GM19193 (cell line): Measurements from ENCODE around the gene MRPL24.

Experiments
- POLR2A ChIP-seq: IDR thresholded peaks from 4 replicates; pipeline ENCODE4 v1.6.1; 2011; ENCODE audit not compliant: insufficient read depth, insufficient read length; ENCODE audit errors: extremely low read depth

MRPL24 gene

GRCh38 chr1:156740741-156741480 is at the start of gene MRPL24:
Gene MRPL24, minus strand, starts transcription at chr1:156741088. Its CDS starts 2,384 bp downstream, at chr1:156738704.
- TF ChIP-seq POLR2A = peak; percentile 64

DNA sequence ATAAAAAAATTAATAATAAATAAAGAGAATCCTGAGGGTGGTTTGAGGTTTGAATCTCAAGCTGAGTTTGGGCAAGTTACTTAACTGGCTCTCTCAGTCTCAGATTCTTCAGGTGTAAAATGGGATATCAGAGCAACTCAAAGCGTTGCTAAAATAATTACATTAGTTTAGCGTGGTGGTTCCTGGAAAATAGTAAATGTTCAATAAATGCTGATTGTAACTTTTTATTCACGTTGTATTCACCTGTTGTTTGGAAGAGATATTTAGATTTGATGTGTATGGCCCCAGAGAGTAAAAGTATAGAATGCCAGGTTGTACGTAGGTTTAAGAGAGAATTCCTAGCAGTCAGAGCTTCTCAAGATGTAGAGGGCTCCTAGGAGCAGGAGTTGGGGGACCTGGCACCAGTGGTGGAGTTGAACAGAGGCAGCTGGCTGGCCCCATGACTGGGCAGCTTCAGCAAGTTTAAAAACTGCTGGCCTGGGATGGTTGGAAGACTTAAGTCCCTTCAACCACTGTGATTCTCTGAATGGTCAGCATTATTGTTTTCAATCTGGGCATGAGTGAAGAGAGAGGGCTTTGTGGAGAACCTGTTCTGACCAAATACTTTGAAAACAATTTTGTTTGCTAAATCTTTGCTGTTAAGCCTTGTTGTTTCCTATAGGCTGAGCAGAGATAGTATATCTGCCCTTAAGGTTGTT is 48.9 kb upstream of the MRPL24 start:
- no peak for TF ChIP-seq POLR2A

DNA sequence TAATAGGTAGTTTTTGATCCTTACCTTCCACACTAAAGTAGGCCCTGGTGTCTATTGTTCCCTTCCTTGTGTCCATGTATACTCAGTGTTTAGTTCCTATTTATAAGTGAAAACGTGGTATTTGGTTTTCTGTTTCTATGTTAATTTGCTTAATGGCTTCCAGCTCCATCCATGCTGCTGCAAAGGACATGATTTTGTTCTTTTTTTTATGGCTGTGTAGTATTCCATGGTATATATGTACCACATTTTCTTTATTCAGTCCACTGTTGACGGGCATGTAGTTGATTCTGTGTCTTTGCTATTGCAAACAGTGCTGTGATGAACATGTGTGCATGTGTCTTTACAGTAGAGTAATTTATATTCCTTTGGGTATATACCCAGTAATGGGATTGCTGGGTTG is 47.2 kb upstream of the MRPL24 start:
- TF ChIP-seq POLR2A = no peak

DNA sequence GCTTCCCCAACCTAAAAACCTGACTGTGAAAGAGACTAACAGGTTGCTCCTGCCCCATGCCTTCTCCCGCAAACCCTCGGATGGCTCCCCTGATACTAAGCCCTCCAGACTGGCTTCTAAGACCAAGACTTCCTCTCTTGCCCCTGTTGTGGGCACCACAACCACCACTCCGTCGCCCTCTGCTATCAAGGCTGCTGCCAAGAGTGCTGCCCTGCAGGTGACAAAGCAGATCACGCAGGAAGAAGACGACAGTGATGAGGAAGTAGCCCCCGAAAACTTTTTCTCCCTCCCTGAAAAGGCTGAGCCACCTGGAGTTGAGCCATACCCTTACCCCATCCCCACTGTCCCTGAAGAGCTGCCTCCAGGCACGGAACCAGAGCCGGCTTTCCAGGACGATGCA is 45.8 kb upstream of the MRPL24 start:
- no peak for TF ChIP-seq POLR2A

GRCh38 chr1:156785458-156785857 is 44.6 kb upstream of the MRPL24 start:
- no peak for TF ChIP-seq POLR2A

GRCh38 chr1:156781585-156782186 is 40.8 kb upstream of the MRPL24 start:
- no peak for TF ChIP-seq POLR2A

DNA sequence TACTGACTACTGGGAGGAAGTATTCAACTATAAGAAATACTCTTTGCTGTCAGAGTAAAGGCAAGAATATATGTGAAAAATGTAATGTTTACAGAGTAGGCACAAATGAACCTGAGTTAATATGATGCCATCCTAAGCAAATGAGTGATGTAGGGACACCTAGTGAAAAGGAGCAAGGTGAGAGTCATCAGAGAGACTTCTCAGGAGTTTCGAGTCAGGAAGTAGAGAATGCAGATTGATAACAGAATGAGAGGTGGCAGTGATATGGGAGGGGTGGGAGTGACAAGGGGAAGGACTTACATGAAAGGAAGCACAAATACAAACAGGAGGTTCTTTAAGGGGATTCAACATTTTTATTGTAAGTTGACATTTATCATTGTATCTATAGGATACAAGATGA is 36.7 kb upstream of the MRPL24 start:
- TF ChIP-seq POLR2A = no peak

GRCh38 chr1:156776942-156777341 is 36.1 kb upstream of the MRPL24 start:
- TF ChIP-seq POLR2A = no peak

- no peak for TF ChIP-seq POLR2A
These were observed 34.9 kb upstream of the MRPL24 start for GRCh38 chr1:156775799-156776198.

DNA sequence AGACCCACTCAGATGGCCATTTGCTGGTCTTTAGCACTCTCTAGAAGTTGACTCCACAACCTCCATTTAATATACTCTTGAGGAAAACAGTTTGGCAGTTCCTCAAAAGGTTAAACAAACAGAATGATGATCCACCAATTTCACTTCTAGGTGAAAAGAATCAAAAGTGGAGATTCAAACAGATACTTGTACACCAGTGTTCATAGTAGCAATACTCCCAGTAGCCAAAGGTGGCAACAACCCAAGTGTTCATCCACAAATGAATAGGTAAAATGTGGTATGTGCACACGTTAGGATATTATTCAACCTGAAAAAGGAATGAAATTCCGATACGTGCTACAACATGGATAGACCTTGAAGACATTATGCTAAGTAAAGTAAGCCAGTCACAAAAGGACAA is 32.7 kb upstream of the MRPL24 start:
- TF ChIP-seq POLR2A = no peak

DNA sequence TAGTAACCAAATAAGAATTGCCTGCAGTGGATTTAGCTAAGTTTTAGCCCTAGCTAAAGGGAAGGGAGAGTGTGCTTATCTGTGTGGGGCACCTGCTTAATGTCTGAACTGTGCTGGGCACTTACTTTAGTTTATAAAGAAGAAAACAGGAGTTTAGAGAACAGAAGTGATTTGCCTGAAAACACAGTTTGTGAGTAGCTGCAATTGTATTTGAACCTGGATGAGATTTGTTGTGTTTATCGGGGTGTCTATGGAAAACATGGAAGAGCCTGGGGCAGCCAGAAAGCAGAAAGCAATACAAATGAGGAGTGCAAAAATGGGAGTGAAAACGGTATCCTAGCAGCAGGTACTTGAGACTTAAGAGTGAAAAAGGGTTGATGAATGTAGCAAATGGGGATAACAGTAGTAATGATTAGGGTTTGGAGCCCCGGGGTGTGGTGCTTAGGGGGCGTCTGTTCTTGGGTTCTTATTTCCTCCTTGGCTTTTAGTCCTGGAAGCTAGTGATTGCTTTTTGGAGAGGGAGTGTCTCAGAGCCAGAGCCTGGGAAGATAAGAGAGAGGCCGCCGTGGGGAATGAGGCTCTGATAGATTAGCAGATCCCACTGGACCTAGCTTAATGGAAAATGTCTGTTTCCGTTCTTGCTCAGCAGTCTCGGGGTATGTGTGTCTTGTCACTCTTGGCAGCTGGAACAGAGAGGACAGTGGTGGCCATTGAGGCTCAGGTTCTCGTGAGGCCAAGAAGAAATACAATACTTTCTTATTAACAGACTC is 32.0 kb upstream of the MRPL24 start:
- no peak for TF ChIP-seq POLR2A

GRCh38 chr1:156772222-156772621 is 31.3 kb upstream of the MRPL24 start:
- no peak for TF ChIP-seq POLR2A

DNA sequence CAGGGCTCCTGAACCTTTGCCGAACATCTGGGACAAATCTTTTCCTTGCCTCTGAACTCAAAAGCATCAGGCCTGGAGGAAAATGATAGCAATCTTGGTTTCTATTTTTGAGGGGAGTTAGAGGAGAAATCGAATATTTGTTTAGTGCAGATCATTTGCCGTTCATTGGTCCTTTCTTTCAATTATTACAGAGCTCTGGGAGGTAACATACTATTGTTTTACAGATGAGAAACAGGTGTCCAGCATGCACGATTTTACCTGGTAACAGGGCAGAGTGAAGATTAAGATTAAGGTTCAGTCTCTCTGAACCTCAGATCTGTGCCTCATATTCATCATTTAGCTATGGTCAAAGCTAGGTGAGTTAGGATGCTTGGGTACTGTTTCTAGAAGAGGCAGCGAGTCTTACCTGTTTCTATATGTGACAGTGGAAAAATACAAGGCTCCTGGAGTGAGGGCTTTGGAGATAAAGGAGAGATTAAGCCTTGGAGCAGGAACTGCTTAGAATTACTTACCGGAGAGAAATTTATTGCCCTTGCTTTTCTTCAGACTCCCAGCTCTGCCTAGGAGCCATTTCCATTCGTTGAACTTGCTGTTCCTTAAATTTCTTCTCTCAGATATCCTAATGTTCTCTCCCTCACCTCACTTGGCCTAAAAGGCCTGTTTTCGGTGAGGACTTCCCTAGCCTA is 27.9 kb upstream of the MRPL24 start:
- TF ChIP-seq POLR2A = no peak

DNA sequence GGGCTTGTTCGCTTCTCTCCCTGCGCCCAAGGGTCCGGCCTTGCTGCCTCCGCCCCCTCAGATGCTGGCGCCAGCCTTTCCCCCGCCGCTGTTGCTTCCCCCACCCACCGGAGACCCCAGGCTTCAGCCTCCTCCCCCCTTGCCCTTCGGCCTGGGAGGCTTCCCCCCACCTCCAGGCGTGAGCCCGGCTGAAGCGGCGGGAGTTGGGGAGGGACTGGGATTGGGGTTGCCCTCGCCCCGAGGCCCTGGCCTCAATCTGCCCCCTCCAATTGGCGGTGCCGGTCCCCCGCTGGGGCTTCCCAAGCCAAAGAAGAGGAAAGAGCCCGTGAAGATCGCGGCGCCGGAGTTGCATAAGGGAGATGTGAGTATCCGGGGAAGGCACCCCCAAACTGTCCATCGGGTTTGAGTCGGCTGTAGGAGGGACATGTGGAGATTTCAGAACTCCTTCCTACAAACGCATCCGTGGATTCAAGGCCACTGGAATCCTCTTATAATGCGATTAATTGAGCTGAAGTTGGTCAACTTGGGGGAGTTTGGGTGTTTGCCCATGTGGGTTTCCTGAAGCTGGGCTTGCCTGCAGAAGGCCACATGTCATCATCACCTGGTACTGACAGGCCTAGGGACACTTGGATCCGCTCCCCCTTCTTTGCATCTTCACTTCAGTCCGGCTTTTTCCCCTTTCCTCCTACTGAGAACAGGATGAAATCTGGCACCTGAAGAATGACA is 27.2 kb upstream of the MRPL24 start:
- TF ChIP-seq POLR2A = no peak

GRCh38 chr1:156767101-156767878 is 26.4 kb upstream of the MRPL24 start, which contains the start of gene PRCC:
Gene PRCC, plus strand, starts transcription at chr1:156767535. Its CDS starts 237 bp downstream, at chr1:156767772.
- TF ChIP-seq POLR2A = peak; percentile 51
